ENCODE measurements around the gene MORC1. TPM values are rescaled to one million over a fixed set of nuclear protein-coding genes. Genes with fewer than 3 reads are reported as not detected.

Gene MORC1
- total RNA-seq, 1 donor from 2014 or later: not detected

GRCh38 chr3:109033000-109033660 lies 84.8 kb downstream of the MORC1 start:
- no peak for ATAC-seq
- intact Hi-C loops (cut with DNase I): no loop called here
- Histone ChIP-seq H3K4me1 (no peaks in the 10 kb centered on the region), H3K27ac (no peak overlapping the region), H3K9me3 (no peaks in the 10 kb centered on the region), H3K4me3 (no peak overlapping the region), H3K27me3 (ENCODE audit: low read depth) (no peaks in the 10 kb centered on the region), H3K36me3 (no peaks in the 10 kb centered on the region)
- no peak for TF ChIP-seq CTCF (IDR thresholded peaks at IDR 0.05)
- DNase-seq: no peak

- TF ChIP-seq CTCF (IDR thresholded peaks at IDR 0.05): no peak
- Histone ChIP-seq H3K27me3 (ENCODE audit: low read depth) (no peaks in the 10 kb centered on the region), H3K9me3 (no peaks in the 10 kb centered on the region), H3K4me3 (no peak overlapping the region), H3K4me1 (no peaks in the 10 kb centered on the region), H3K36me3 (no peaks in the 10 kb centered on the region), H3K27ac (no peak overlapping the region)
- DNase-seq: no peak
- no peak for ATAC-seq
- intact Hi-C loops (cut with DNase I): no loop called here
Measured at GRCh38 chr3:109028753-109029152, 89.2 kb downstream of the MORC1 start.

- DNase-seq (no peak), ATAC-seq (no peak)
- intact Hi-C loops (cut with DNase I): no loop called here
Measured at GRCh38 chr3:109026821-109027220, 91.1 kb downstream of the MORC1 start.

GRCh38 chr3:109025896-109026295 lies 92.0 kb downstream of the MORC1 start:
- Histone ChIP-seq H3K27me3 (ENCODE audit: low read depth) (no peaks in the 10 kb centered on the region), H3K9me3 (no peaks in the 10 kb centered on the region), H3K27ac (no peak overlapping the region), H3K4me1 (no peaks in the 10 kb centered on the region), H3K36me3 (no peaks in the 10 kb centered on the region), H3K4me3 (no peak overlapping the region)
- intact Hi-C loops (cut with DNase I): no loop called here
- no peak for TF ChIP-seq CTCF (IDR thresholded peaks at IDR 0.05)
- DNase-seq (no peak), ATAC-seq (no peak)

More at GRCh38 chr3:109026821-109027220, 91.1 kb downstream of the MORC1 start:
- Histone ChIP-seq H3K36me3 (no peaks in the 10 kb centered on the region), H3K4me3 (no peak overlapping the region), H3K27me3 (ENCODE audit: low read depth) (no peaks in the 10 kb centered on the region), H3K4me1 (no peaks in the 10 kb centered on the region), H3K9me3 (no peaks in the 10 kb centered on the region), H3K27ac (no peak overlapping the region)
- TF ChIP-seq CTCF (IDR thresholded peaks at IDR 0.05): no peak

GRCh38 chr3:109023656-109024254 lies 94.2 kb downstream of the MORC1 start:
- ATAC-seq (peak in 1 of 2 donors; percentile 57), DNase-seq (no peak)
- intact Hi-C loops (cut with DNase I): no loop called here
- TF ChIP-seq CTCF (IDR thresholded peaks at IDR 0.05): peak; percentile 72
- Histone ChIP-seq H3K27ac (no peak overlapping the region), H3K4me1 (no peaks in the 10 kb centered on the region), H3K4me3 (no peak overlapping the region), H3K27me3 (ENCODE audit: low read depth) (no peaks in the 10 kb centered on the region), H3K9me3 (no peaks in the 10 kb centered on the region), H3K36me3 (no peaks in the 10 kb centered on the region)

Data from lower lobe of right lung (tissue), 2 donors.